C4-2B (cell line): Measurements from ENCODE around the gene TBC1D22A.

ENCODE experiments used
- H3K27ac ChIP-seq: fragments of 450-650 bp; 2 replicates; pipeline ENCODE4 v1.5.1; 2017
- ZFX ChIP-seq: fragments of 450-650 bp; IDR thresholded peaks from 2 replicates; pipeline ENCODE4 v1.6.1; 2017
- TF ChIP-seq, protein P1 (sequence below): fragments of 450-650 bp; conservative IDR thresholded peaks from 2 replicates; pipeline ENCODE4 v1.5.1; 2017; ENCODE audit warnings: mild to moderate bottlenecking

Gene TBC1D22A

GRCh38 chr22:46979506-46979905, 217.1 kb downstream of the TBC1D22A start:
- no peak overlapping the region for H3K27ac ChIP-seq
- TF ChIP-seq, protein P1, sequence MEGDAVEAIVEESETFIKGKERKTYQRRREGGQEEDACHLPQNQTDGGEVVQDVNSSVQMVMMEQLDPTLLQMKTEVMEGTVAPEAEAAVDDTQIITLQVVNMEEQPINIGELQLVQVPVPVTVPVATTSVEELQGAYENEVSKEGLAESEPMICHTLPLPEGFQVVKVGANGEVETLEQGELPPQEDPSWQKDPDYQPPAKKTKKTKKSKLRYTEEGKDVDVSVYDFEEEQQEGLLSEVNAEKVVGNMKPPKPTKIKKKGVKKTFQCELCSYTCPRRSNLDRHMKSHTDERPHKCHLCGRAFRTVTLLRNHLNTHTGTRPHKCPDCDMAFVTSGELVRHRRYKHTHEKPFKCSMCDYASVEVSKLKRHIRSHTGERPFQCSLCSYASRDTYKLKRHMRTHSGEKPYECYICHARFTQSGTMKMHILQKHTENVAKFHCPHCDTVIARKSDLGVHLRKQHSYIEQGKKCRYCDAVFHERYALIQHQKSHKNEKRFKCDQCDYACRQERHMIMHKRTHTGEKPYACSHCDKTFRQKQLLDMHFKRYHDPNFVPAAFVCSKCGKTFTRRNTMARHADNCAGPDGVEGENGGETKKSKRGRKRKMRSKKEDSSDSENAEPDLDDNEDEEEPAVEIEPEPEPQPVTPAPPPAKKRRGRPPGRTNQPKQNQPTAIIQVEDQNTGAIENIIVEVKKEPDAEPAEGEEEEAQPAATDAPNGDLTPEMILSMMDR, result no peak
- no peak for TF ChIP-seq ZFX

- H3K27ac ChIP-seq, result no peak overlapping the region
- TF ChIP-seq ZFX, result no peak
- TF ChIP-seq, protein P1, result no peak
These were observed 217.9 kb downstream of the TBC1D22A start for GRCh38 chr22:46980392-46980791.

DNA sequence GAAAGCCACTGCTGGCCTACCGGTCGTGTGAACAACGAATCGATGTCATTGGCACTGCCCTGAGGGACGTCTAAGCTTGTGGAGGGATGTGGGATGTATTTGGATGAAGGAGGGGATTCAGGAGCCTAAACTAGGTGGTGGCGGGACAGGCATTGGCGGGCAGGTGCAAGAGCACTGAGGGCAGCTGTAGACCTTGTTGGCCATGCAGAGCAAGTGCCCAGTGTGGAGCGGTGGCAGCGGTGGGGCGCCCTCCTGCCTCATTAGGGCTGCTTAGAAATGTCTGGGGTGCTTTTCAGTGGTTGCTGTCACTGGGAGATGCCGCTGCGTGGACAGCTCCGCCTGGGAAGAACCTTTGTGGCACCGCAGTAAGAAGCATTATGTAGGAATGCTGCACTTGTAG, 220.2 kb downstream of the TBC1D22A start:
- TF ChIP-seq, protein P1, result no peak
- TF ChIP-seq ZFX, result no peak
- no peak overlapping the region for H3K27ac ChIP-seq

- TF ChIP-seq ZFX, result no peak
- TF ChIP-seq, protein P1, result no peak
- H3K27ac ChIP-seq, result no peak overlapping the region
These were observed 220.6 kb downstream of the TBC1D22A start for GRCh38 chr22:46983046-46983445.

GRCh38 chr22:46984751-46985506, 222.5 kb downstream of the TBC1D22A start:
- TF ChIP-seq, protein P1, result no peak
- no peak for TF ChIP-seq ZFX
- H3K27ac ChIP-seq, result no peak overlapping the region

DNA sequence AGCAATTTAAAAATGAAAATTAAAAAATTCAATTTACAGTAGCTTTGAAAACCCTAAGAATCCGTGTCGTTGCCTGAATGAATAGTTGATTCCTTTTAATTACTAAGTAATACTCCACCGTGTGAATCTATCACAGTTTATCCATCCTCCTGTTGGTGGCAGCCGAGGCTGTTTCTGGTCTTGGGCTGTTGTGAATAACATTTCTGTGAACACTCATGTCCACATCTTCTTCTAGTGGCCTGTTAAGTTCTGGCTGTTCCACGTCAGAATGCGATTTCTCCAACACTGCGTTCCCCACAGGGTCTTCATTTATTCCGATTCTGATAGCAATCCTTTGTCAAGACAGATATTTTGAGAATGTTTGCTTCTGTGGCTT, 223.0 kb downstream of the TBC1D22A start:
- H3K27ac ChIP-seq, result no peak overlapping the region

DNA sequence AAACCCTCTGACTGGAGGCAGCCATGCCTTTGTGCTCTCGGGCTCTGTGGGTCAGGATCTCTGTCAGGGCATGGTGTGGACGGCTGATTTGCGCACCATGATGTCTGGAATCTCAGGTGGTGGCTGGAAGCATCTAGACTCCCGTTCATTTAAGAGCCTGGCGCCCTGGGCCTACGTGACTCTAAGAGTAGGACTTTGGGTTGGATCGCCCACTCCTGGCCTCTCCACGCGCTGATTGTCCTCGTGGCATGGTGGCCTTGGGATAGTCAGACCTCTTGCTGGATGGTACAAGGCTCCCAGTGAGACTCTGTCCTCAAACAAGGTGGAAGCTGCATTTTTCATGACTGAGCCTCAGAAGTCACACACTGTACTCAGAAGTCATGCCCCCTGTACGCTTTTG, 224.3 kb downstream of the TBC1D22A start:
- H3K27ac ChIP-seq, result no peak overlapping the region; the same call in 1 of the 2 replicates
- no peak for TF ChIP-seq ZFX
- TF ChIP-seq, protein P1, result no peak

More for the DNA sequence above, 223.0 kb downstream of the TBC1D22A start:
- TF ChIP-seq, protein P1, result no peak
